ENCODE results near the gene MPG.
A peak's percentile ranks its signal among the peaks of the same experiment; 100 is the strongest.

The MPG gene

DNA sequence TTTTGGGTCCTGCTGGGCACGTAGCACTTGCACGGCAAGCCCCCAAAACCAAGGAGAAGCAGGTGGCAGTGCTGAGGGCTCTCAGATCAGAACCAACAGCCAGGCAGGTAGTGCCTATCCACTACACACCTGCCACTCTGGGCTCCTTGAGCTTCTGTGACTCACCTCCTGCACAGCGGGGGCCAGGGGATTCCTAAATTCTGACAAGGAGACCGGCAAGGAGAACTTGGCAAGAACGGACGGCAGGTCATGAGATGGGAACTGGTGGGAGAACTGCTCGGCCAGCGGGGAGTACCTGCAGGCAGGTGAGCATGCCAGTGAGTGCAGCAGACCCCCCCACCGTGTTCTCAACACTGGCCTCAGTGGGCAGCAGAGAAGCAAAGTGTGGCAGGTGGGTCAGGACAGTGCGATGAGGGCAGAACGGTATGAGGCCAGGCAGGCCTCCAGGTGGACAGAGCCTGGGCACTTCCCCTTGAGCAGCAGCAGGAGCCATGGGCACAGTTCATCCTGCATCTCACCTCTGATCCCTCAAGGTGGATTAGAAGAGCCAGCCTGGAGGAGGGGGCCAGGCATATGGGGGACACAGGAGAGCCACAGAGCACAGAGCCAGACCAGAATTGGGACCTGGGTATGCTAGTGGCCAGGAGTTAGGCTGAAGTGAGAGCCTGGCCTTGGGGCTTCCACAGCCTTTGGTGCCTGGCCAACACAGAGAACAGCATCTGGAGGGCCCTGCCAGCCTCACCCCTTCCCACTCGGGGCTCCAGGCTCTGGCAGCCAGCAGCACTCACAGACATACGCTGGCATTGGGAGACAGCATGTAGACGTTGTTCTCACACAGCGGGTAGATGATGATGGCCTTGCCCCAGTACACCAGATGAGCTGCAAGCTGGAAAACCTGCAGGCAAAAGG lies 14.7 kb downstream of the MPG start:
- no peaks in the 10 kb centered on the region for H3K9me3 ChIP-seq (ENCODE audit: control insufficient read depth, insufficient read depth, low read length)
- H3K27me3 ChIP-seq (ENCODE audit: control insufficient read depth, low read length) = no peaks in the 10 kb centered on the region
- no peak overlapping the region for H3K27ac ChIP-seq (ENCODE audit: low read depth, low read length)
- H3K79me2 ChIP-seq (ENCODE audit: control insufficient read depth, low read length) = no peaks in the 10 kb centered on the region
- H3K4me1 ChIP-seq (ENCODE audit: control insufficient read depth, low read length) = peaks cover 6% of the 10 kb centered on the region; the same call in 1 of the 2 replicates
- no peaks in the 10 kb centered on the region for H3F3A ChIP-seq (ENCODE audit: control insufficient read depth, insufficient read depth)
- H3K4me2 ChIP-seq (ENCODE audit: low read length) = no peak overlapping the region
- no peak for TF ChIP-seq EZH2phosphoT487 (IDR thresholded peaks at IDR 0.05; ENCODE audit: borderline replicate concordance, low read length)
- TF ChIP-seq, protein P1, sequence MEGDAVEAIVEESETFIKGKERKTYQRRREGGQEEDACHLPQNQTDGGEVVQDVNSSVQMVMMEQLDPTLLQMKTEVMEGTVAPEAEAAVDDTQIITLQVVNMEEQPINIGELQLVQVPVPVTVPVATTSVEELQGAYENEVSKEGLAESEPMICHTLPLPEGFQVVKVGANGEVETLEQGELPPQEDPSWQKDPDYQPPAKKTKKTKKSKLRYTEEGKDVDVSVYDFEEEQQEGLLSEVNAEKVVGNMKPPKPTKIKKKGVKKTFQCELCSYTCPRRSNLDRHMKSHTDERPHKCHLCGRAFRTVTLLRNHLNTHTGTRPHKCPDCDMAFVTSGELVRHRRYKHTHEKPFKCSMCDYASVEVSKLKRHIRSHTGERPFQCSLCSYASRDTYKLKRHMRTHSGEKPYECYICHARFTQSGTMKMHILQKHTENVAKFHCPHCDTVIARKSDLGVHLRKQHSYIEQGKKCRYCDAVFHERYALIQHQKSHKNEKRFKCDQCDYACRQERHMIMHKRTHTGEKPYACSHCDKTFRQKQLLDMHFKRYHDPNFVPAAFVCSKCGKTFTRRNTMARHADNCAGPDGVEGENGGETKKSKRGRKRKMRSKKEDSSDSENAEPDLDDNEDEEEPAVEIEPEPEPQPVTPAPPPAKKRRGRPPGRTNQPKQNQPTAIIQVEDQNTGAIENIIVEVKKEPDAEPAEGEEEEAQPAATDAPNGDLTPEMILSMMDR (IDR thresholded peaks at IDR 0.05; ENCODE audit: low read depth, low read length, poor library complexity, severe bottlenecking) = no peak
- H3K36me3 ChIP-seq (ENCODE audit: control insufficient read depth, low read length) = peaks cover 35% of the 10 kb centered on the region
- H3K9me2 ChIP-seq (replicated peaks; ENCODE audit: control insufficient read depth, low read length) = no peaks in the 10 kb centered on the region
- no peak overlapping the region for H3K4me3 ChIP-seq (ENCODE audit: low read length)
- H4K20me1 ChIP-seq (ENCODE audit: control insufficient read depth, insufficient read depth, low read depth, low read length) = no peaks in the 10 kb centered on the region

DNA sequence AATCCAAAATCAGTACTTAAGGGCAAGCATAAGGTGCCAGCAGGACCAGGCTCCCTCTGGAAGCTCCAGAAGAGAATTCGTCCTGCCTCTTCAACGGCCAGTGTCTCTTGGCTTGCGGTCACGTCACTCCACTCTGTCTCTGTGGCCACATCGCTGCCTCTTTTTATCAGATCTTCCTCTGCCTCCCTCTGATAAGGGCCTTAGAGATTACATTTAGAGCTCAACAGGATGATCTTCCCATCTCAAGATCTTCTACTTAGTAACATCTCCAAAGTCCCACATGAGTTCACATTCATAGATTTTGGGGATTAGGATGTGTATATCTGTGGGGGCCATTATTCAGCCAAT lies 16.9 kb downstream of the MPG start:
- no peak overlapping the region for H3K4me3 ChIP-seq (ENCODE audit: low read length)
- TF ChIP-seq, protein P1 (IDR thresholded peaks at IDR 0.05; ENCODE audit: low read depth, low read length, poor library complexity, severe bottlenecking) = no peak
- no peak for TF ChIP-seq EZH2phosphoT487 (IDR thresholded peaks at IDR 0.05; ENCODE audit: borderline replicate concordance, low read length)
- H4K20me1 ChIP-seq (ENCODE audit: control insufficient read depth, insufficient read depth, low read depth, low read length) = no peaks in the 10 kb centered on the region
- no peaks in the 10 kb centered on the region for H3K9me2 ChIP-seq (replicated peaks; ENCODE audit: control insufficient read depth, low read length)
- no peaks in the 10 kb centered on the region for H3F3A ChIP-seq (ENCODE audit: control insufficient read depth, insufficient read depth)
- H3K79me2 ChIP-seq (ENCODE audit: control insufficient read depth, low read length) = no peaks in the 10 kb centered on the region
- no peaks in the 10 kb centered on the region for H3K27me3 ChIP-seq (ENCODE audit: control insufficient read depth, low read length)
- H3K36me3 ChIP-seq (ENCODE audit: control insufficient read depth, low read length) = peaks cover 19% of the 10 kb centered on the region
- H3K4me1 ChIP-seq (ENCODE audit: control insufficient read depth, low read length) = peaks cover 6% of the 10 kb centered on the region; the same call in 1 of the 2 replicates
- no peak overlapping the region for H3K4me2 ChIP-seq (ENCODE audit: low read length)
- no peaks in the 10 kb centered on the region for H3K9me3 ChIP-seq (ENCODE audit: control insufficient read depth, insufficient read depth, low read length)
- no peak overlapping the region for H3K27ac ChIP-seq (ENCODE audit: low read depth, low read length)

- Histone ChIP-seq H3K27ac (ENCODE audit: low read depth, low read length) (no peak overlapping the region), H3K27me3 (ENCODE audit: control insufficient read depth, low read length) (no peaks in the 10 kb centered on the region), H3K9me2 (replicated peaks; ENCODE audit: control insufficient read depth, low read length) (no peaks in the 10 kb centered on the region), H4K20me1 (ENCODE audit: control insufficient read depth, insufficient read depth, low read depth, low read length) (no peaks in the 10 kb centered on the region), H3K9me3 (ENCODE audit: control insufficient read depth, insufficient read depth, low read length) (no peaks in the 10 kb centered on the region), H3K4me1 (ENCODE audit: control insufficient read depth, low read length) (peaks cover 6% of the 10 kb centered on the region; the same call in 1 of the 2 replicates), H3F3A (ENCODE audit: control insufficient read depth, insufficient read depth) (no peaks in the 10 kb centered on the region), H3K4me3 (ENCODE audit: low read length) (no peak overlapping the region), H3K4me2 (ENCODE audit: low read length) (no peak overlapping the region), H3K79me2 (ENCODE audit: control insufficient read depth, low read length) (no peaks in the 10 kb centered on the region), H3K36me3 (ENCODE audit: control insufficient read depth, low read length) (peaks cover 19% of the 10 kb centered on the region)
- TF ChIP-seq, protein P1 (IDR thresholded peaks at IDR 0.05; ENCODE audit: low read depth, low read length, poor library complexity, severe bottlenecking) = peak; percentile 100
- TF ChIP-seq EZH2phosphoT487 (IDR thresholded peaks at IDR 0.05; ENCODE audit: borderline replicate concordance, low read length) = no peak
Measured at GRCh38 chr16:96935-97381, 18.9 kb downstream of the MPG start.

Measured in DOHH2 (cell line).